GM18498 (cell line): ENCODE measurements around the gene SLC6A6.

ENCODE experiments used
- ATAC-seq: cut with Tn5 transposase; IDR thresholded peaks from one replicate; pipeline ENCODE4 v1.9.1; 2021; ENCODE audit warnings: mild to moderate bottlenecking, moderate library complexity; ENCODE audit not compliant: unreplicated experiment

Gene SLC6A6

DNA sequence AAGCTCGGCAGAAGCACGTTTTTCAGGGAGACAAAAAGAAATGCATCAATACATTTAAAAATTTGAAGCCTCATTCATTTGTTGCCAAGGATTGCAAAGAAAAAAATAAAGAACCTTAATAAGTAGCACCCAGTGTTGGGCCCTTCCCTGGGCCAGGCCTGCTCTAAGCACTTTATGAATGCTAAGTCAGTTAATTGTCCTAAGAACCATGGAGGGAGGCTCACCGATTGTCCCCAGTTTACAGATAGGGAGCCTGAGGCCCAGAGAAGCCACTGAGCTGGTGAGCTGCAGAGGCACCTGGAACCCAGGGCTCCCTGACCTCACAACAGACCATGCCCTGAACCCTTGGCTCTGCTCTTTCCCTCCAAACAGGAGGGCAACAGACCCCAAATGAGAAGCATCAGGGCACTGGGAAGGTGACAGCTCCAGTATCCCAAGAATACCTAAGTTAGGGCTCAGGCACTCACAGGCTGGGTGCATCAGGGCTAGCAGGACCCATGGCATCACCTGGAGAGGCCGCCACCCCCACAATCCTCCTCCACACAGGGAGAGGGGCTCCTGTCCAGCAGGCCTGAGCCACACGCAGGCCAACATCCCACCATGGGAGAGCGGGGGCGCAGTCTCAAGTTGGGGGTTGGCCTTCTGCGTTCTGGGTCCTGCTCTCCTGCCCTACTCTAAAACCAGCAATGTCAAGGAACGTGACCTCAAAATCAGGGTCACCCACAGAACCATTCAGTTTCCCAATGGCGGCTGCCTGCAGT, 133.8 kb downstream of the SLC6A6 start:
- no peak for ATAC-seq

DNA sequence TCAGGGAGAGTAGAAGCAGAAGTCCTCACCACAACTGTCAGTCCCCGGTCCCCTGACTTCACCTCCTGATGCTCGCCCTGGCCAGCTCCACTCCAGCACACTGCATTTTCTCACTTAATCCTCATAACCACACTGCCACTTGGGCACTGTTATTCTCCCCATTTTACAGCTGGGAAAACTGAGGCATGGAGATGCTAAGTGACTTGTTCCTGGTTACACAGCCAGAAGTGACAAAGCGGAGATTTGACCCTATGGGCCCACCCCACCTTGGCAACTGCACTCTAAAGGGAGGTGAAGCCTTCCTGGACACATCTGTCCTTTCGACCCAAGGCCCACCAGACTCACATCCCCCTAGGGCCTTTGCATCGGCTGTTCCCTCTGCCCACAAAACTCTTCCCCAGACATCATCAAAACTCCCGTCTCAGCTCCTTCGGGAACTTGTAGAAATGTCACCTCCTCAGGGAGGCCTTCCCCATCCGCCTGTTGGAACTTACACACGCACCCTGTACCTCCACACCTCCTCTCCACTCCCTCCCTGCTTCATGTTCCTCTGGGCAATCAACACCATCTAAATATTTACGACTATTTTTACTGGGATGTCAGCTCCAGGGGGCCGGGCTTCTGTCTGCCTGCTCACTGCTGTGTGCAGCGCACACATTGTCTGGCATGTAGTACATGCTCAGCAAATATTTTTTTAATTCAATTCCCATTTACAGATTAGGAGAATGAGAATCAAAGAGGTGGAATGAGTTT, 134.6 kb downstream of the SLC6A6 start:
- ATAC-seq = no peak

GRCh38 chr3:14537590-14538450, 135.4 kb downstream of the SLC6A6 start:
- no peak for ATAC-seq

GRCh38 chr3:14538451-14539088, 136.2 kb downstream of the SLC6A6 start:
- ATAC-seq = no peak
